Esophagus muscularis mucosa (tissue), 4 donors: Measurements from ENCODE around the gene CYGB. TPM values are rescaled to one million over a fixed set of nuclear protein-coding genes. Genes with fewer than 3 reads are reported as not detected.
A peak's percentile ranks its signal among the peaks of the same experiment; 100 is the strongest.
"Not testable (repeated sequence)": the region's sequence is repeated elsewhere in the genome, so short reads cannot be mapped to it uniquely, and the experiment has no call there.

ENCODE experiments used
- DNase-seq: peaks from one replicate; pipeline ENCODE4 v3.0.0-alpha.2; 2017; ENCODE audit errors: extremely low spot score
- H3K27ac ChIP-seq, 4 donors: fragments of 200-600 bp; sonication (generic); replicated peaks in 1 of 4; 1 replicate in 3 of 4; 2 replicates in 1 of 4; pipeline ENCODE4 v1.5.1; 2016 to 2019; ENCODE audit warnings: mild to moderate bottlenecking in 1 of 4
- H3K27me3 ChIP-seq, 4 donors: fragments of 200-600 bp; sonication (generic); one replicate each; pipeline versions ENCODE4 v1.5.1 to v1.6.0; 2016 to 2019
- H3K36me3 ChIP-seq, 4 donors: fragments of 200-600 bp; sonication (generic); one replicate each; pipeline ENCODE4 v1.5.1; 2016 to 2019
- H3K4me1 ChIP-seq, 4 donors: fragments of 200-600 bp; sonication (generic); one replicate each; pipeline ENCODE4 v1.5.1; 2016 to 2019
- H3K4me3 ChIP-seq, 4 donors: fragments of 200-600 bp; sonication (generic); 1 replicate in 2 of 4; 2 replicates in 2 of 4; pipeline ENCODE4 v1.5.1; 2016 to 2019; ENCODE audit warnings: mild to moderate bottlenecking in 4 of 4, moderate library complexity in 1 of 4
- H3K9me3 ChIP-seq, 4 donors: fragments of 200-600 bp; sonication (generic); 1 replicate in 3 of 4; 2 replicates in 1 of 4; pipeline ENCODE4 v1.5.1; 2016 to 2019
- EP300 ChIP-seq: sonication (generic); formaldehyde crosslinking; IDR thresholded peaks from one replicate; pipeline ENCODE4 v1.6.1; 2017; ENCODE audit warnings: antibody characterized with exemption
- POLR2A ChIP-seq: fragments of 450-650 bp; IDR thresholded peaks from one replicate; pipeline ENCODE4 v1.6.1; 2017; ENCODE audit warnings: antibody characterized with exemption, moderate library complexity, mild to moderate bottlenecking, low read depth
- POLR2AphosphoS5 ChIP-seq, 2 donors: sonication (generic); formaldehyde crosslinking; IDR thresholded peaks; one replicate each; pipeline ENCODE4 v1.6.1; 2017; ENCODE audit warnings: antibody characterized with exemption in 2 of 2
- WGBS: methylation state at CpG from one replicate; pipeline ENCODE4 v1.1.5; 2018; 5-methylcytosine and 5-hydroxymethylcytosine counted together
- intact Hi-C: fragments of 100-400 bp; cut with DNase I; formaldehyde crosslinking; loops from one replicate; pipeline ENCODE4 v1.15.1; 2023
- total RNA-seq, 4 donors: library from RNA; depleted of rRNA; stranded (reverse); fragments of >200 nt; gene quantifications; one replicate each; pipeline versions ENCODE4 v1.1.0 to v1.2.1, GENCODE V29; 2016
- TF ChIP-seq, protein P1 (sequence below), 3 experiments: fragments of 200-600 bp in 2 of 3; fragments of 450-650 bp in 1 of 3; sonication (generic) in 2 of 3; IDR thresholded peaks; one replicate each; pipeline ENCODE4 v1.5.1; 2017 to 2019; ENCODE audit warnings: antibody characterized with exemption in 3 of 3, mild to moderate bottlenecking in 2 of 3, moderate library complexity in 1 of 3

The CYGB gene
- total RNA-seq, 4 donors from 2014 or later, result 10.8 to 23.5 (median 20.7) TPM

- Histone ChIP-seq H3K27ac (peak overlapping the region; percentile 80 to 90 (median 85)), H3K4me1 (peaks cover 56 to 63% (median 61%) of the 10 kb centered on the region in 4 donors), H3K36me3 (peaks cover 0 to 3% (median 0%) of the 10 kb centered on the region in 4 donors), H3K4me3 (peak overlapping the region in 3 of 4 donors; percentile 8 to 34 (median 18)), H3K27me3 (peaks cover 0 to 41% (median 0%) of the 10 kb centered on the region in 4 donors), H3K9me3 (no peaks in the 10 kb centered on the region)
- intact Hi-C loops, result no loop called here
- WGBS, result 37% methylated on average over 7 of the region's 20 CpGs
- DNase-seq, result no peak
- TF ChIP-seq EP300 (no peak), POLR2A (no peak), POLR2AphosphoS5 (IDR thresholded peaks at IDR 0.05) (peak; percentile 16 to 69)
- TF ChIP-seq, protein P1, sequence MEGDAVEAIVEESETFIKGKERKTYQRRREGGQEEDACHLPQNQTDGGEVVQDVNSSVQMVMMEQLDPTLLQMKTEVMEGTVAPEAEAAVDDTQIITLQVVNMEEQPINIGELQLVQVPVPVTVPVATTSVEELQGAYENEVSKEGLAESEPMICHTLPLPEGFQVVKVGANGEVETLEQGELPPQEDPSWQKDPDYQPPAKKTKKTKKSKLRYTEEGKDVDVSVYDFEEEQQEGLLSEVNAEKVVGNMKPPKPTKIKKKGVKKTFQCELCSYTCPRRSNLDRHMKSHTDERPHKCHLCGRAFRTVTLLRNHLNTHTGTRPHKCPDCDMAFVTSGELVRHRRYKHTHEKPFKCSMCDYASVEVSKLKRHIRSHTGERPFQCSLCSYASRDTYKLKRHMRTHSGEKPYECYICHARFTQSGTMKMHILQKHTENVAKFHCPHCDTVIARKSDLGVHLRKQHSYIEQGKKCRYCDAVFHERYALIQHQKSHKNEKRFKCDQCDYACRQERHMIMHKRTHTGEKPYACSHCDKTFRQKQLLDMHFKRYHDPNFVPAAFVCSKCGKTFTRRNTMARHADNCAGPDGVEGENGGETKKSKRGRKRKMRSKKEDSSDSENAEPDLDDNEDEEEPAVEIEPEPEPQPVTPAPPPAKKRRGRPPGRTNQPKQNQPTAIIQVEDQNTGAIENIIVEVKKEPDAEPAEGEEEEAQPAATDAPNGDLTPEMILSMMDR (IDR thresholded peaks at IDR 0.05), result no peak
These were observed 8.1 kb downstream of the CYGB start for GRCh38 chr17:76529224-76530094.

DNA sequence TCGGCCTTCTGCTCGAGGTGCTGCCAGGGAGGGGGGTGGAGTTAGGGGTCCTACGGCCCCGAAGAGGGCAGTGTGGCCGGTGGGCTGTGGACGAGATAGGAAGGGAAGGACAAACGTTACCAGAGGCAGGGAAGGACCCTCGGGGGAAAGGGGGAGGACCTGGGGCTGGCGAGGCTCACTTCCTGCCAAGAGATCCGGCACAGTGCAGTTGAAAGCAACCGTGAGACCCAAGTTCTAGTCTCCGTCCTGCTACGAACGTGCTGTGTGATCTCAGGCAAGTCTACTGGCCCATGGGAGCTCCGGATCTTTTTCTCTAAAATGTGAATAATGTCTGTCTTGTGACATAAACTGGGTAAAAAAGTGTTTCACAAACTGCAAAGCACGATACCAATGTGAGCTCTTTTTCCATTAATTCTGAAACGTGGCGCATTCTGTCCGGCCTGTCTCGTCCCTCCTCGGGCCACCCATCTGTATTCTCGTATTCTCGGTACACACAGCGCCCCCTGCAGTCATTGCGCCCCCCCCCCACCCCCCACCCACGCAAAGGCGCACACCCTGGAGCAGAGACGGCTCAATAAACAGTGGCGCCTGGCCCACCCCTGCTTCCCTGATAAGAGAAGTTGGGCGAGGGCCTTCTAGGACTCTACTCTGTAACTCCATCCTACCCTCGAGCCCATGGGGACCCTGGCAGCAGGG lies 8.8 kb downstream of the CYGB start:
- 66% methylated on average over 27 of the region's 31 CpGs for WGBS
- no peaks in the 10 kb centered on the region for H3K9me3 ChIP-seq
- peak overlapping the region; percentile 80 to 90 (median 85) for H3K27ac ChIP-seq
- H3K27me3 ChIP-seq, result peaks cover 0 to 41% (median 0%) of the 10 kb centered on the region in 4 donors
- H3K4me1 ChIP-seq, result peaks cover 58 to 65% (median 63%) of the 10 kb centered on the region in 4 donors
- H3K4me3 ChIP-seq, result peak overlapping the region in 3 of 4 donors; percentile 9 to 34 (median 10)
- peaks cover 0 to 3% (median 0%) of the 10 kb centered on the region in 4 donors for H3K36me3 ChIP-seq
- TF ChIP-seq POLR2A (no peak), POLR2AphosphoS5 (IDR thresholded peaks at IDR 0.05) (no peak), EP300 (no peak)
- TF ChIP-seq, protein P1 (IDR thresholded peaks at IDR 0.05), result no peak
- intact Hi-C loops, result no loop called here
- DNase-seq, result no peak

- WGBS, result 54% methylated on average over 8 of the region's 15 CpGs
- H3K9me3 ChIP-seq, result no peaks in the 10 kb centered on the region
- peak overlapping the region in 3 of 4 donors; percentile 9 to 34 (median 10) for H3K4me3 ChIP-seq
- H3K36me3 ChIP-seq, result peaks cover 0 to 3% (median 0%) of the 10 kb centered on the region in 4 donors
- peaks cover 64 to 69% (median 68%) of the 10 kb centered on the region in 4 donors for H3K4me1 ChIP-seq
- no peak for DNase-seq
- peaks cover 0 to 41% (median 0%) of the 10 kb centered on the region in 4 donors for H3K27me3 ChIP-seq
- TF ChIP-seq EP300 (no peak), POLR2A (no peak), POLR2AphosphoS5 (IDR thresholded peaks at IDR 0.05) (no peak)
- TF ChIP-seq, protein P1 (IDR thresholded peaks at IDR 0.05), result no peak
- peak overlapping the region; percentile 80 to 90 (median 85) for H3K27ac ChIP-seq
- intact Hi-C loops, result no loop called here
These were observed 9.4 kb downstream of the CYGB start for GRCh38 chr17:76528156-76528527.

DNA sequence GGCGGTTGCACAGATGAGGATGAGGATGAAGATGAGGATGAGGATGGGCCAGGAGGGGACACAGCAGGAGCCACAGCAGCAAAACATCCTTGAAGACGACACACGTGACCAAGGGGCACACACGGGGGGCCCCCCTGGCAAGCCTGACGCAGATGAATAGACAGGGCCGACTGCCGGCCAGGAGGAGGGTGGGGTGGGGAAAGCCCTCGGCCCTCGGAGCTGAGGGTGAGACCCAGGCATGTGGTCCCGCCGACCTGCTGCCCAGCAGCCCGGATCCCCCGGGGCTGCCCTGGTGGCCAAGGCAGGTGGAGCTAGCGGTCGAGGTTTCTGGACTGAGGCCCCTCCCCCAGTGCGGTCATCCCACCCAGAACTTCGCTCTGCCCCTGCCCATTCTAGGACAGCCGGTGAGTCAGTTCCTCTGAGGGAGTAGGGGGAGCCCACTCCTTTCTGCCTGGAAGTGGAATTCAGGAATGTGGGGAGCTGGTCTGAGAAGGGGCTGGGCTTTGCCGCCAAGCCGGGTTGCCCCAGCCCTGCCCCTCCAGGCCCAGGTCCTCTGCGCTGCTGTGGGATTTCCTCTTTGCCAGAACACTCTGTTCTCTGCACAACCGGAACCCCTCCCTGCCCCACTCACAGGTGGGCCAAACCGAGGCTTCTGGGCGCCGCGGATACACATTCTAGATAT lies 9.9 kb downstream of the CYGB start:
- peak overlapping the region; percentile 80 to 90 (median 85) for H3K27ac ChIP-seq
- 32% methylated on average over 26 of the region's 26 CpGs for WGBS
- peaks cover 69 to 73% (median 73%) of the 10 kb centered on the region in 4 donors for H3K4me1 ChIP-seq
- H3K27me3 ChIP-seq, result peaks cover 0 to 44% (median 0%) of the 10 kb centered on the region in 4 donors
- TF ChIP-seq POLR2AphosphoS5 (IDR thresholded peaks at IDR 0.05), result peak; percentile 68 to 79
- TF ChIP-seq, protein P1 (IDR thresholded peaks at IDR 0.05), result peak; percentile 7 to 14 (median 13)
- peak; percentile 27 for TF ChIP-seq EP300
- no peak for TF ChIP-seq POLR2A
- H3K4me3 ChIP-seq, result peak overlapping the region in 3 of 4 donors; percentile 9 to 34 (median 10)
- DNase-seq, result no peak
- H3K9me3 ChIP-seq, result no peaks in the 10 kb centered on the region
- peaks cover 0 to 3% (median 0%) of the 10 kb centered on the region in 4 donors for H3K36me3 ChIP-seq
- intact Hi-C loops, result no loop called here

- Histone ChIP-seq H3K27me3 (peaks cover 0 to 48% (median 0%) of the 10 kb centered on the region in 4 donors), H3K4me1 (peaks cover 69 to 73% (median 72%) of the 10 kb centered on the region in 4 donors), H3K27ac (peak overlapping the region; percentile 69 to 90 (median 85))
- H3K4me3 ChIP-seq, H3K36me3 ChIP-seq, DNase-seq, H3K9me3 ChIP-seq, intact Hi-C loops: not testable (repeated sequence)
- 73% methylated on average over 9 of the region's 9 CpGs for WGBS
These were observed 10.5 kb downstream of the CYGB start for GRCh38 chr17:76527016-76527415.

DNA sequence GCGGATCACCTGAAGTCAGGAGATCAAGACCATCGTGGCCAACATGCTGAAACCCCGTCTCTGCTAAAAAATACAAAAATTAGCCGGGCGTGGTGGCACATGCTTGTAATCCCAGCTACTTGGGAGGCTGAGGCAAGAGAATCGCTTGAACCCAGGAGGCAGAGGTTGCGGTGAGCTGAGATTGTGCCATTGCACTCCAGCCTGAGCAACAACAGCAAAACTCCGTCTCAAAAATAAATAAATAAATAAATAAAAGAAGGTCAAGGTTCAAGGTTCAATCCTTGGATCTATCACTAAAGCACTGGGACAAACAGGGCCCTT lies 12.0 kb downstream of the CYGB start:
- H3K4me3 ChIP-seq, intact Hi-C loops, H3K36me3 ChIP-seq, H3K9me3 ChIP-seq, DNase-seq: not testable (repeated sequence)
- Histone ChIP-seq H3K4me1 (peaks cover 55 to 59% (median 58%) of the 10 kb centered on the region in 4 donors), H3K27me3 (peaks cover 0 to 47% (median 0%) of the 10 kb centered on the region in 4 donors), H3K27ac (peak overlapping the region in 2 of 4 donors; percentile 37 to 40)
- WGBS, result 90% methylated on average over 7 of the region's 8 CpGs
